ENCODE measurements around the gene SYNJ1.
"Not testable (repeated sequence)": the region's sequence is repeated elsewhere in the genome, so short reads cannot be mapped to it uniquely, and the experiment has no call there.

Gene SYNJ1

DNA sequence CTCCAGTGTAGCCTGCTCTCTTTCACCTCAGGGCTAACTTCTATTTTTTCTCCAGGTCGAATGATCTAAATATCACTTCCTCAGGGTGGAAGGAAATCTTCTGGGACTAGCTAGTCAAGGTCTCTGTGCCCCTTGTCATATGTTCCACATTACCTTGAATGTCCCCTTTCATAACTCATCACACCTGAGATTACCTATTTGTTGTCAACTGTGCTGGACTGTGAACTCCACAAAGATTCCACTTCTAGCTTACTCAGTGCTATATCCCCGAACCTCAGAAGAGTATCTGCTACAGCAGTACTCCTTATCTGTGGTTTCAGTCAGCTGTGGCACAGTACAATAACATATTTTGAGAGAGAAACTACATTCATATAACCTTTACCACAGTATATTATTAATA is 14.6 kb upstream of the SYNJ1 start:
- Histone ChIP-seq H3K36me3 (ENCODE audit: insufficient read depth, low read length) (peaks cover 97% of the 10 kb centered on the region), H3K9me3 (ENCODE audit: low read depth, low read length) (no peaks in the 10 kb centered on the region), H3K4me3 (no peak overlapping the region), H3K27ac (no peak overlapping the region), H3K9ac (ENCODE audit: insufficient read length) (no peak overlapping the region)
- no peak for DNase-seq (ENCODE audit: low read depth, low spot score)
- TF ChIP-seq EZH2 (IDR thresholded peaks at IDR 0.05): no peak
- no peak for TF ChIP-seq POLR2AphosphoS5 (IDR thresholded peaks at IDR 0.05; ENCODE audit: borderline replicate concordance, low read depth, low read length)
- no peak for TF ChIP-seq FOXP2 (optimal IDR thresholded peaks at IDR 0.05; ENCODE audit: control extremely low read depth, extremely low read length, insufficient read depth)

GRCh38 chr21:32741336-32741735 is 13.5 kb upstream of the SYNJ1 start:
- Histone ChIP-seq H3K27ac (no peak overlapping the region), H3K36me3 (ENCODE audit: insufficient read depth, low read length) (peaks cover 97% of the 10 kb centered on the region), H3K9me3 (ENCODE audit: low read depth, low read length) (no peaks in the 10 kb centered on the region), H3K4me3 (no peak overlapping the region), H3K9ac (ENCODE audit: insufficient read length) (no peak overlapping the region)
- DNase-seq (ENCODE audit: low read depth, low spot score): no peak
- TF ChIP-seq FOXP2 (optimal IDR thresholded peaks at IDR 0.05; ENCODE audit: control extremely low read depth, extremely low read length, insufficient read depth): no peak
- no peak for TF ChIP-seq EZH2 (IDR thresholded peaks at IDR 0.05)
- TF ChIP-seq POLR2AphosphoS5 (IDR thresholded peaks at IDR 0.05; ENCODE audit: borderline replicate concordance, low read depth, low read length): no peak

DNA sequence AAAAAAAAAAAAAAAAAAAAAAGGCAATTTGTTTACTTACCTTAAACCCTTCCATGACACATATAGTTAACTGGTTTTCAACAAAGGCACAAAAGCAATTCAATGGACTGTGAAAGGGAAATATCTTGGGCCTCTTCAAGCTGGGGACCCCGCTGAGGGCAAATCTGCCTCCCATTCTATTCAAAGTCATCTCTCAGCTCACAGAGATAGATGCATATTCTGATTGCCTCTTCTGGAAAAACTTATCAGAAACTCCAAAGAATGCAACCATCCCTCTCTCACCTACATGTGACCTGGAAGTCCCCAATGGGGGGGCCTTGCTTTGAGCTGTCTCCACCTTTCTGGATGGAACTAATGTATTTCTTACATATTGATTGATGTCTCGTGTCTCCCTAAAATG is 12.1 kb upstream of the SYNJ1 start:
- no peak overlapping the region for H3K4me3 ChIP-seq
- H3K9ac ChIP-seq (ENCODE audit: insufficient read length): no peak overlapping the region
- no peak for DNase-seq (ENCODE audit: low read depth, low spot score)
- H3K36me3 ChIP-seq (ENCODE audit: insufficient read depth, low read length): peaks cover 94% of the 10 kb centered on the region
- H3K9me3 ChIP-seq (ENCODE audit: low read depth, low read length): no peaks in the 10 kb centered on the region
- TF ChIP-seq FOXP2 (optimal IDR thresholded peaks at IDR 0.05; ENCODE audit: control extremely low read depth, extremely low read length, insufficient read depth) (no peak), EZH2 (IDR thresholded peaks at IDR 0.05) (no peak), POLR2AphosphoS5 (IDR thresholded peaks at IDR 0.05; ENCODE audit: borderline replicate concordance, low read depth, low read length) (no peak)
- H3K27ac ChIP-seq: no peak overlapping the region

DNA sequence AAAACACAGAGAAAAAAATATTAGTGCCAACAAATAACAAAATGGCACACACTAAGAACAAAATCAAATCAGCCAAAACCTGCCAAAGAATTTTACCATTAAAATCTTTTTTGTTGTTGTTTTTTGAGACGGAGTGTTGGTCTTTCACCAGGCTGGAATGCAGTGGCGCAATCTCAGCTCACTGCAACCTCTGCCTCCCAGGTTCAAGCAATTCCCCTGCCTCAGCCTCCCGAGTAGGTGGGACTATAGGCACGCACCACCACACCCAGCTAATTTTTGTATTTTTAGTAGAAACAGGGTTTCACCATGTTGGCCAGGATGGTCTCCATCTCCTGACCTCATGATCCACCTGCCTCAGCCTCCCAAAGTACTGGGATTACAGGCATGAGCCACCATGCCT is 8.3 kb upstream of the SYNJ1 start:
- H3K4me3 ChIP-seq; H3K27ac ChIP-seq; H3K9ac ChIP-seq (ENCODE audit: insufficient read length); DNase-seq (ENCODE audit: low read depth, low spot score); H3K9me3 ChIP-seq (ENCODE audit: low read depth, low read length): not testable (repeated sequence)
- peaks cover 82% of the 10 kb centered on the region for H3K36me3 ChIP-seq (ENCODE audit: insufficient read depth, low read length)

GRCh38 chr21:32735524-32735923 is 7.7 kb upstream of the SYNJ1 start:
- Histone ChIP-seq H3K36me3 (ENCODE audit: insufficient read depth, low read length) (peaks cover 76% of the 10 kb centered on the region), H3K9me3 (ENCODE audit: low read depth, low read length) (no peaks in the 10 kb centered on the region), H3K4me3 (no peak overlapping the region), H3K9ac (ENCODE audit: insufficient read length) (no peak overlapping the region), H3K27ac (no peak overlapping the region)
- DNase-seq (ENCODE audit: low read depth, low spot score): no peak
- no peak for TF ChIP-seq EZH2 (IDR thresholded peaks at IDR 0.05)
- no peak for TF ChIP-seq FOXP2 (optimal IDR thresholded peaks at IDR 0.05; ENCODE audit: control extremely low read depth, extremely low read length, insufficient read depth)
- TF ChIP-seq POLR2AphosphoS5 (IDR thresholded peaks at IDR 0.05; ENCODE audit: borderline replicate concordance, low read depth, low read length): no peak

GRCh38 chr21:32733990-32734613 is 6.3 kb upstream of the SYNJ1 start:
- no peak for DNase-seq (ENCODE audit: low read depth, low spot score)
- Histone ChIP-seq H3K9ac (ENCODE audit: insufficient read length) (no peak overlapping the region), H3K36me3 (ENCODE audit: insufficient read depth, low read length) (peaks cover 64% of the 10 kb centered on the region), H3K27ac (no peak overlapping the region), H3K4me3 (no peak overlapping the region), H3K9me3 (ENCODE audit: low read depth, low read length) (no peaks in the 10 kb centered on the region)
- TF ChIP-seq FOXP2 (optimal IDR thresholded peaks at IDR 0.05; ENCODE audit: control extremely low read depth, extremely low read length, insufficient read depth) (no peak), POLR2AphosphoS5 (IDR thresholded peaks at IDR 0.05; ENCODE audit: borderline replicate concordance, low read depth, low read length) (no peak), EZH2 (IDR thresholded peaks at IDR 0.05) (no peak)

DNA sequence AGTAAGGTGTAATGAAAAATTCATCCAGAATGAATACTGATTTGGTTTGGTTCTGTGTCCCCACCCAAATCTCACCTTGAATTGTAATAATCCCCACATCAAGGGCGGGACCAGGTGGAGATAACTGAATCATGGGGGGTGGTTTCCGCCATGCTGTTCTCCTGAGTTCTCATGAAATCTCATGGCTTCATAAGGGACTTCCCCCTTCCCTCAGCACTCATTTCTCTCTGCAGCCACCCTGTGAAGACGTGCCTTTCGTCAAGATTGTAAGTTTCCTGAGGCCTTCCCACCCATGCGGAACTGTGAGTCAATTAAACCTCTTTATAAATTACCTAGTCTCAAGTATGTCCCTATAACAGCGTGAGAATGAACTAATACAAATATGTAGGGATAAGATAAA is 5.5 kb upstream of the SYNJ1 start:
- TF ChIP-seq EZH2 (IDR thresholded peaks at IDR 0.05): no peak
- TF ChIP-seq FOXP2 (optimal IDR thresholded peaks at IDR 0.05; ENCODE audit: control extremely low read depth, extremely low read length, insufficient read depth): no peak
- no peak for TF ChIP-seq POLR2AphosphoS5 (IDR thresholded peaks at IDR 0.05; ENCODE audit: borderline replicate concordance, low read depth, low read length)
- H3K9ac ChIP-seq (ENCODE audit: insufficient read length): no peak overlapping the region
- H3K9me3 ChIP-seq (ENCODE audit: low read depth, low read length): no peaks in the 10 kb centered on the region
- peaks cover 56% of the 10 kb centered on the region for H3K36me3 ChIP-seq (ENCODE audit: insufficient read depth, low read length)
- no peak for DNase-seq (ENCODE audit: low read depth, low spot score)
- no peak overlapping the region for H3K4me3 ChIP-seq
- no peak overlapping the region for H3K27ac ChIP-seq

DNA sequence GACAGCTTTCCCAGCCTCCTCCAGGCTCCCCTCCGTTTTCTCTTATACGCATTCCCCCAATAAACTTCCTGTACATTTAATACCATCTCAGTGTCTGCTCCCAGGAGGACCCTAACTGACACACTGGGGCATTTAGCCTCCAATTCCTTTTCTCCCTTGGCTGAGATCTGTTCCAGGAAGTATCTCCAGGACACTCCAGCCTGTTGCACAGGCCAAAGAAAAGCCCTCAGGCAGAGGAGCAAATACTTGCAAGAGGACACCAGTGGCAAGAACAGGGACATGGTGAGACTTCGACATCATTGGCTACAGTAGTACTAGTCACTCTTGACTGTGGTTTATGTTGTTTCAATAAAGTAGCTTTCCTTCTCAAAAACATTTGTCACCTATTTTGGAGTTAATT is 4.7 kb upstream of the SYNJ1 start:
- Histone ChIP-seq H3K27ac (no peak overlapping the region), H3K36me3 (ENCODE audit: insufficient read depth, low read length) (peaks cover 50% of the 10 kb centered on the region), H3K9ac (ENCODE audit: insufficient read length) (no peak overlapping the region), H3K4me3 (no peak overlapping the region), H3K9me3 (ENCODE audit: low read depth, low read length) (no peaks in the 10 kb centered on the region)
- peak; percentile 25; the same call in 1 of the 2 replicates for TF ChIP-seq POLR2AphosphoS5 (IDR thresholded peaks at IDR 0.05; ENCODE audit: borderline replicate concordance, low read depth, low read length)
- no peak for TF ChIP-seq EZH2 (IDR thresholded peaks at IDR 0.05)
- no peak for DNase-seq (ENCODE audit: low read depth, low spot score)

- Histone ChIP-seq H3K9ac (ENCODE audit: insufficient read length) (no peak overlapping the region), H3K36me3 (ENCODE audit: insufficient read depth, low read length) (peaks cover 15% of the 10 kb centered on the region), H3K4me3 (peak overlapping the region; percentile 91), H3K9me3 (ENCODE audit: low read depth, low read length) (no peaks in the 10 kb centered on the region), H3K27ac (no peak overlapping the region)
- no peak for DNase-seq (ENCODE audit: low read depth, low spot score)
- no peak for TF ChIP-seq EZH2 (IDR thresholded peaks at IDR 0.05)
- no peak for TF ChIP-seq POLR2AphosphoS5 (IDR thresholded peaks at IDR 0.05; ENCODE audit: borderline replicate concordance, low read depth, low read length)
- TF ChIP-seq FOXP2 (optimal IDR thresholded peaks at IDR 0.05; ENCODE audit: control extremely low read depth, extremely low read length, insufficient read depth): no peak
These were observed 1.0 kb upstream of the SYNJ1 start for GRCh38 chr21:32728848-32729247.

All from SK-N-MC (cell line).